NCI-H1048 (cell line): ENCODE results near the gene GPX6.
"Not testable (repeated sequence)": the region's sequence is repeated elsewhere in the genome, so short reads cannot be mapped to it uniquely, and the experiment has no call there.

ENCODE experiments used
- DNase-seq: peaks from one replicate; lab custom pipeline; 2025; lab: John Stamatoyannopoulos, UW

The GPX6 gene

GRCh38 chr6:28525496-28526039 lies 10.0 kb upstream of the GPX6 start, which contains the start of gene GPX5:
TSS of gene GPX5 (plus strand) at chr6:28525881. CDS start at chr6:28526014, 133 bp downstream.
- no peak for DNase-seq

GRCh38 chr6:28523241-28523622 lies 7.6 kb upstream of the GPX6 start:
- no peak for DNase-seq

GRCh38 chr6:28522594-28523240 lies 7.1 kb upstream of the GPX6 start:
- no peak for DNase-seq

- no peak for DNase-seq
These were observed 2.4 kb upstream of the GPX6 start for GRCh38 chr6:28517964-28518363.

GRCh38 chr6:28512387-28512786 lies 3.2 kb downstream of the GPX6 start:
- not testable (repeated sequence) for DNase-seq

GRCh38 chr6:28511628-28512300 lies 3.8 kb downstream of the GPX6 start:
- DNase-seq, result no peak

- DNase-seq, result no peak
These were observed 8.7 kb downstream of the GPX6 start for GRCh38 chr6:28506807-28507475.

- no peak for DNase-seq
These were observed 9.9 kb downstream of the GPX6 start for GRCh38 chr6:28505733-28506132.

GRCh38 chr6:28502709-28503305 lies 12.8 kb downstream of the GPX6 start:
- DNase-seq, result not testable (repeated sequence)

GRCh38 chr6:28502136-28502535 lies 13.5 kb downstream of the GPX6 start:
- DNase-seq, result not testable (repeated sequence)

- DNase-seq, result no peak
These were observed 14.3 kb downstream of the GPX6 start for GRCh38 chr6:28501259-28501658.

- no peak for DNase-seq
These were observed 17.7 kb downstream of the GPX6 start for GRCh38 chr6:28497893-28498292.

GRCh38 chr6:28497306-28497705 lies 18.3 kb downstream of the GPX6 start:
- no peak for DNase-seq

GRCh38 chr6:28496099-28496779 lies 19.4 kb downstream of the GPX6 start:
- DNase-seq, result no peak

GRCh38 chr6:28491984-28492317 lies 23.6 kb downstream of the GPX6 start:
- DNase-seq, result no peak

GRCh38 chr6:28490205-28490890 lies 25.2 kb downstream of the GPX6 start:
- no peak for DNase-seq

- no peak for DNase-seq
These were observed 26.0 kb downstream of the GPX6 start for GRCh38 chr6:28489366-28490204.

- no peak for DNase-seq
These were observed 26.7 kb downstream of the GPX6 start for GRCh38 chr6:28488916-28489365.

- DNase-seq, result no peak
These were observed 28.4 kb downstream of the GPX6 start for GRCh38 chr6:28486988-28487742.

- no peak for DNase-seq
These were observed 29.1 kb downstream of the GPX6 start for GRCh38 chr6:28486533-28486932.
